AG08395 (cell line): ENCODE measurements around the gene BABAM2.
A peak's percentile ranks its signal among the peaks of the same experiment; 100 is the strongest.

Source experiments
- DNase-seq: peaks from one replicate; pipeline ENCODE4 v3.0.0; 2012; ENCODE audit warnings: mixed read lengths, low spot score

Gene BABAM2

GRCh38 chr2:28282248-28282647 lies 391.7 kb downstream of the BABAM2 start:
- no peak for DNase-seq

GRCh38 chr2:28282861-28283646 lies 392.5 kb downstream of the BABAM2 start:
- DNase-seq, result no peak

- no peak for DNase-seq
These were observed 393.3 kb downstream of the BABAM2 start for GRCh38 chr2:28283861-28284260.

- DNase-seq, result peak; percentile 20
These were observed 396.1 kb downstream of the BABAM2 start for GRCh38 chr2:28286678-28287077.

- peak; percentile 34 for DNase-seq
These were observed 396.9 kb downstream of the BABAM2 start for GRCh38 chr2:28287256-28287915.

- DNase-seq, result no peak
These were observed 398.1 kb downstream of the BABAM2 start for GRCh38 chr2:28288620-28289019.

GRCh38 chr2:28291811-28292440 lies 401.4 kb downstream of the BABAM2 start:
- no peak for DNase-seq

- DNase-seq, result no peak
These were observed 402.0 kb downstream of the BABAM2 start for GRCh38 chr2:28292491-28292890.

GRCh38 chr2:28293416-28293815 lies 402.9 kb downstream of the BABAM2 start:
- no peak for DNase-seq

- no peak for DNase-seq
These were observed 403.9 kb downstream of the BABAM2 start for GRCh38 chr2:28294451-28294850.

- DNase-seq, result no peak
These were observed 405.7 kb downstream of the BABAM2 start for GRCh38 chr2:28296243-28296642.

GRCh38 chr2:28296904-28297303 lies 406.4 kb downstream of the BABAM2 start:
- peak; percentile 40 for DNase-seq

- no peak for DNase-seq
These were observed 407.0 kb downstream of the BABAM2 start for GRCh38 chr2:28297531-28297930.

- DNase-seq, result no peak
These were observed 407.9 kb downstream of the BABAM2 start for GRCh38 chr2:28298406-28298805.

GRCh38 chr2:28300485-28301341 lies 410.2 kb downstream of the BABAM2 start:
- peak; percentile 54 for DNase-seq

- DNase-seq, result no peak
These were observed 414.7 kb downstream of the BABAM2 start for GRCh38 chr2:28305202-28305601.

- no peak for DNase-seq
These were observed 419.6 kb downstream of the BABAM2 start for GRCh38 chr2:28310107-28310506.

- no peak for DNase-seq
These were observed 421.2 kb downstream of the BABAM2 start for GRCh38 chr2:28311660-28312249.

GRCh38 chr2:28312307-28313219 lies 422.0 kb downstream of the BABAM2 start:
- no peak for DNase-seq

GRCh38 chr2:28313220-28313784 lies 422.8 kb downstream of the BABAM2 start:
- no peak for DNase-seq
